ENCODE results near the gene NXN. TPM values are rescaled to one million over a fixed set of nuclear protein-coding genes. Genes with fewer than 3 reads are reported as not detected.
"Not testable (repeated sequence)": the region's sequence is repeated elsewhere in the genome, so short reads cannot be mapped to it uniquely, and the experiment has no call there.

Gene NXN
- total and polyA plus RNA-seq, 5 donors: 11.6 to 21.8 (median 15.2) TPM

DNA sequence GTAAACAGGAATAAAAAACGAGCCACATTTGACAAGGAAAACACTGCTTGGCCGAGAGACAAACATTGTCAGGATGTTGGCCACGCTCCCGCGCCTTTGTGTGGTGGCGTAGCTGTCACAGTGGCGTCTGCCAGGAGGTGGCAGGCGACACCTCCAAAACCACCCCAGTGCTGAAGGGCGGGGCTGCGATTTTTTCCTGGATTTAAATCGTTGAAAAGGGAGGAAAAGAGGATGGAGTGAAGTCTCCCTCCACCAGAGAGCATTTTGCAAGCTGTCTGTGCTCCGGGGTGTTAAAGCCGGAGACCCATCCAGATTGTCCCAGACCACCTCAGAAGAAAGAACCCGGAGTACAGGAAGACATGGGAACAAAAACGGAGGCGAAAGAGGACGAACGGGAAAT, 184.7 kb downstream of the NXN start:
- ATAC-seq (peak; percentile 77), DNase-seq (peak; percentile 89 to 95 (median 94))
- H3K4me3 ChIP-seq (ENCODE audit: low read length): peak overlapping the region; percentile 33
- no peaks in the 10 kb centered on the region for H3K4me1 ChIP-seq (ENCODE audit: control insufficient read depth, insufficient read depth, low read length)
- 4% methylated on average over 18 of the region's 18 CpGs for WGBS
- H3K27ac ChIP-seq (ENCODE audit: low read length): no peak overlapping the region
- no peaks in the 10 kb centered on the region for H3K9me3 ChIP-seq (ENCODE audit: control insufficient read depth, low read length)
- intact Hi-C loops (cut with DNase I): loop anchor here (1.0 to 10.0 kb wide), 5 partner anchors 182 to 260 kb away; partner anchors contain the start of gene NXN (in 1 of the 4)
- no peaks in the 10 kb centered on the region for H3K27me3 ChIP-seq (ENCODE audit: control insufficient read depth, insufficient read depth)

DNA sequence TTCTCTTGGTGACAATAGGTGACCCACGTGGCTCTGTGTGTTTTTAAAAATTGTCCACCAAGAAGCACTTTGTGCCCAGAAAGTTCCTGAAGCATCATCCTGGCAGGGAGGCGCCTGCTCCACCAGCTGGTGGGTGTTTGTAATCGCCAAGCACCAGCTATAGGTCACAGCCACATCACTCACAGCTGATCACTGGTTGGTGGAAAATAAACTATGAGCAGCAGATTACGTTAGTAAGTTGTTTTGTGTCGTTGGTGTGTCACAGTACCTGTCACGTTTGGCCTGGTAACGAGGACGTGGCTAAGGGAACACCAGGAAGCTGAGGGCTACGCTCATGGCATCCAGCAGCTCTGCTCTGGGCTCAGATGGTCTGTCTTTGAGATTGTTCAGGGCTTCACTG, 187.3 kb downstream of the NXN start:
- ATAC-seq (no peak), DNase-seq (no peak)
- intact Hi-C loops (cut with DNase I): loop anchor here in 1 of 4 donors (10.0 kb wide), 1 partner anchor 263 kb away; no protein-coding TSS in a partner anchor
- no peaks in the 10 kb centered on the region for H3K4me1 ChIP-seq (ENCODE audit: control insufficient read depth, insufficient read depth, low read length)
- WGBS: 80% methylated on average over 9 of the region's 9 CpGs
- H3K27me3 ChIP-seq (ENCODE audit: control insufficient read depth, insufficient read depth): no peaks in the 10 kb centered on the region
- no peak overlapping the region for H3K27ac ChIP-seq (ENCODE audit: low read length)
- H3K9me3 ChIP-seq (ENCODE audit: control insufficient read depth, low read length): no peaks in the 10 kb centered on the region
- no peak overlapping the region for H3K4me3 ChIP-seq (ENCODE audit: low read length)

GRCh38 chr17:791829-792228, 187.7 kb downstream of the NXN start:
- H3K27me3 ChIP-seq (ENCODE audit: control insufficient read depth, insufficient read depth): no peaks in the 10 kb centered on the region
- no peak overlapping the region for H3K4me3 ChIP-seq (ENCODE audit: low read length)
- 84% methylated on average over 19 of the region's 19 CpGs for WGBS
- no peak for ATAC-seq
- no peak for DNase-seq
- intact Hi-C loops (cut with DNase I): loop anchor here in 1 of 4 donors (10.0 kb wide), 1 partner anchor 263 kb away; no protein-coding TSS in a partner anchor
- H3K9me3 ChIP-seq (ENCODE audit: control insufficient read depth, low read length): no peaks in the 10 kb centered on the region
- H3K4me1 ChIP-seq (ENCODE audit: control insufficient read depth, insufficient read depth, low read length): no peaks in the 10 kb centered on the region
- H3K27ac ChIP-seq (ENCODE audit: low read length): no peak overlapping the region

DNA sequence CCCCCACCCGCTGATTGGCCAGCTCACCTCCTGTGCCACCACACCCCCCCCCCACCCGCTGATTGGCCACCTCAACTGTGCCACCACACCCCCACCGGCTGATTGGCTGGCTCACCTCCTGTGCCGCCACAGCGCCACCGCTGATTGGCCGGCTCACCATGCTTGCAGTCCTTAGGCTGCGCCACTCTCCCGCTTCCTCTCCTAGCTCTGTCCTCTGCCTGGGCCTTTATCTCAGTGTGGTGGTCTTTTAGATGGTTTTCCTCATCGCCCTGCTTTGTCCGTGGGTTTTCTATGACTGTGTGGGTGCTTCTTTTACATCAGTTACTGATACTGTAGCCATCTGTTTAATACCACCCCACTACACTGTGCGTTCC, 188.7 kb downstream of the NXN start:
- not testable (repeated sequence) for H3K4me3 ChIP-seq (ENCODE audit: low read length); DNase-seq; H3K4me1 ChIP-seq (ENCODE audit: control insufficient read depth, insufficient read depth, low read length); H3K9me3 ChIP-seq (ENCODE audit: control insufficient read depth, low read length); H3K27me3 ChIP-seq (ENCODE audit: control insufficient read depth, insufficient read depth)
- intact Hi-C loops (cut with DNase I): loop anchor here in 1 of 4 donors (10.0 kb wide), 1 partner anchor 264 kb away; no protein-coding TSS in a partner anchor
- peak overlapping the region; percentile 41 for H3K27ac ChIP-seq (ENCODE audit: low read length)
- ATAC-seq: peak in 1 of 2 donors; percentile 42
- WGBS: 54% methylated on average over 10 of the region's 12 CpGs

DNA sequence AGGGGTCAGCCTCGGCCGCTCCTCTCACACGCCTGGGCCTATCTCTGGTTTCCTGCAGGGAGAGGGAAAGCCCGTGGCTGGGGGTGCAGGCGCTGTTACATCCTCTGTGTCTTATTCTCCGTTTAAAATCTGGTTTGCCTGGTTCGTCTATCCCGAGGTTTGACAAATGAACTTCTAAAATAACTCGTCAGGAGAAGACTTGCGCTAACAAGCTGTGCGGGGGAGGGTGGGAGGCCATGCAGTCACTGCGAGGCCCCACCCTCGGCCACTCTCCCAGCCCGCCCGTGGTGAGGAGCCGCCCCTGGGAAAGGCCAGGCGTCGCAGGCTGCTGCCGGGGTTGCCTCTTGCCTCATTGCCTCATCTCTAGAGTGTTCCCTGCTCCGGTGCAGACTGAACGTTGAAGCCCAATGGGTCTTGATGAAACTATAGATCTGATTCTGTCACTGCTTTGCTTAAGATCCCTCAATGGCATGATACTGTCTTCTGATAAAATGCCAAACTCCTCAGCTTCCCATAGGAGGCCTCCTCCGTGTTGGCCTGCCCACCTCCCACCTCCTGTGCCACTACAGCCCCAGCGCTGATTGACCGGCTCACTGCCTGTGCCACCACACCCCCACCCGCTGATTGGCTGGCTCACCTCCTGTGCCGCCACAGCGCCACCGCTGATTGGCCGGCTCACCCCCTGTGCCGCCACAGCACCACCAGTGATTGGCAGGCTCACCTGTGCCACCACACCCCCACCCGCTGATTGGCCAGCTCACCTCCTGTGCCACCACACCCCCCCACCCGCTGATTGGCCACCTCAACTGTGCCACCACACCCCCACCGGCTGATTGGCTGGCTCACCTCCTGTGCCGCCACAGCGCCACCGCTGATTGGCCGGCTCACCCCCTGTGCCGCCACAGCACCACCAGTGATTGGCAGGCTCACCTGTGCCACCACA, 189.4 kb downstream of the NXN start:
- not testable (repeated sequence) for H3K9me3 ChIP-seq (ENCODE audit: control insufficient read depth, low read length); H3K27me3 ChIP-seq (ENCODE audit: control insufficient read depth, insufficient read depth); H3K4me1 ChIP-seq (ENCODE audit: control insufficient read depth, insufficient read depth, low read length); H3K4me3 ChIP-seq (ENCODE audit: low read length); H3K27ac ChIP-seq (ENCODE audit: low read length)
- peak; percentile 67 to 78 for ATAC-seq
- DNase-seq: peak; percentile 75 to 82 (median 80)
- WGBS: 46% methylated on average over 37 of the region's 38 CpGs
- intact Hi-C loops (cut with DNase I): loop anchor here in 1 of 4 donors (10.0 kb wide), 1 partner anchor 265 kb away; no protein-coding TSS in a partner anchor

- 87% methylated on average over 14 of the region's 14 CpGs for WGBS
- Histone ChIP-seq H3K27ac (ENCODE audit: low read length) (no peak overlapping the region), H3K4me3 (ENCODE audit: low read length) (no peak overlapping the region), H3K9me3 (ENCODE audit: control insufficient read depth, low read length) (no peaks in the 10 kb centered on the region), H3K27me3 (ENCODE audit: control insufficient read depth, insufficient read depth) (no peaks in the 10 kb centered on the region), H3K4me1 (ENCODE audit: control insufficient read depth, insufficient read depth, low read length) (no peaks in the 10 kb centered on the region)
- ATAC-seq (no peak), DNase-seq (no peak)
- intact Hi-C loops (cut with DNase I): no loop called here
Observed at GRCh38 chr17:789160-789840, 190.3 kb downstream of the NXN start.

GRCh38 chr17:788551-788950, 191.0 kb downstream of the NXN start:
- H3K27me3 ChIP-seq (ENCODE audit: control insufficient read depth, insufficient read depth): no peaks in the 10 kb centered on the region
- intact Hi-C loops (cut with DNase I): no loop called here
- 88% methylated on average over 4 of the region's 4 CpGs for WGBS

GRCh38 chr17:787641-788221, 191.8 kb downstream of the NXN start:
- DNase-seq (peak in 1 of 3 donors; percentile 40), ATAC-seq (no peak)
- Histone ChIP-seq H3K27ac (ENCODE audit: low read length) (no peak overlapping the region), H3K4me1 (ENCODE audit: control insufficient read depth, insufficient read depth, low read length) (peaks cover 4% of the 10 kb centered on the region), H3K4me3 (ENCODE audit: low read length) (no peak overlapping the region), H3K9me3 (ENCODE audit: control insufficient read depth, low read length) (no peaks in the 10 kb centered on the region), H3K27me3 (ENCODE audit: control insufficient read depth, insufficient read depth) (no peaks in the 10 kb centered on the region)
- WGBS: 92% methylated on average over 12 of the region's 12 CpGs
- intact Hi-C loops (cut with DNase I): no loop called here

More at GRCh38 chr17:788551-788950, 191.0 kb downstream of the NXN start:
- Histone ChIP-seq H3K27ac (ENCODE audit: low read length) (no peak overlapping the region), H3K9me3 (ENCODE audit: control insufficient read depth, low read length) (no peaks in the 10 kb centered on the region), H3K4me3 (ENCODE audit: low read length) (no peak overlapping the region), H3K4me1 (ENCODE audit: control insufficient read depth, insufficient read depth, low read length) (no peaks in the 10 kb centered on the region)
- DNase-seq: no peak
- no peak for ATAC-seq

DNA sequence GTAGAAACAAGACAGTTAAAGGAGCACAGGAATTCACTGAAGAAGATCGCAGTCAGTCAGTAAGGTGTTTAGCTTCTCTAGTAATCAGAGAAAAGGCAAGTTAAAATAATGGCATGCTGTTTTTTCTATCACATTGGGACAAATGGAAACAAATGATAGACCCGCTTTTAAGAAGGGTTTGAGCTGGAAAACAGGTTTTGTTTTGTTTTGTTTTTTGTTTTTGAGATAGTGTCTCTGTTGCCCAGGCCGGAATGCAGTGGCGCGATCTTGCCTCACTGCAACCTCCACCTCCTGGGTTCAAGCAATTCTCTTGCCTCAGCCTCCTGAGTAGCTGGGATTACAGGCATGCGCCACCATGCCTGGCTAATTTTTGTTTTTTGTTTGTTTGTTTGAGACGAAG, 193.7 kb downstream of the NXN start:
- H3K27me3 ChIP-seq (ENCODE audit: control insufficient read depth, insufficient read depth); H3K4me3 ChIP-seq (ENCODE audit: low read length); H3K27ac ChIP-seq (ENCODE audit: low read length); intact Hi-C loops (cut with DNase I); H3K9me3 ChIP-seq (ENCODE audit: control insufficient read depth, low read length); ATAC-seq; H3K4me1 ChIP-seq (ENCODE audit: control insufficient read depth, insufficient read depth, low read length); DNase-seq: not testable (repeated sequence)
- WGBS: 97% methylated on average over 7 of the region's 7 CpGs

DNA sequence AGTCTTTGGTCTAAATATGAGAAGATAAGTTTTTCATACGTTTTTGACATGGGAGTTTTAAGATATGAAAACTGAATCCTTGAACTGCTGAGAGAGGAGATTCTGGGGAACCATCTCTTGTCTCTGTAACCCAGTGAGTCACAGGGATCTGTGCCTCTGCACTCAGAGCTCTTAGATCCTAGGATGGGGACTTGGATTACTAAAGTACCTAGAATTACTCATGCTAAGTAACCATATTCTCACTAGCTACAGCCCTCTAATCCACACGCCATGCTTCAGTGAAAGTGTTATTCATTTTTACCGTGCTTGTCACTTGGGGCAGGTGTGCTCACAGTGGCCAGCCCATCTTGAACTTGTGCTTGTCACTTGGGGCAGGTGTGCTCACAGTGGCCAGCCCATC, 195.4 kb downstream of the NXN start:
- no peaks in the 10 kb centered on the region for H3K9me3 ChIP-seq (ENCODE audit: control insufficient read depth, low read length)
- no peak for ATAC-seq
- no peak overlapping the region for H3K4me3 ChIP-seq (ENCODE audit: low read length)
- intact Hi-C loops (cut with DNase I): loop anchor here in 1 of 4 donors (5.0 kb wide), 1 partner anchor 213 kb away; the partner anchor contains the start of gene TIMM22
- H3K4me1 ChIP-seq (ENCODE audit: control insufficient read depth, insufficient read depth, low read length): peaks cover 4% of the 10 kb centered on the region
- no peaks in the 10 kb centered on the region for H3K27me3 ChIP-seq (ENCODE audit: control insufficient read depth, insufficient read depth)
- DNase-seq: no peak
- 69% methylated on average over 3 of the region's 3 CpGs for WGBS
- no peak overlapping the region for H3K27ac ChIP-seq (ENCODE audit: low read length)

All from right cardiac atrium (tissue), 5 donors.